GM21786 (cell line): ENCODE results near the gene TP53BP1.
"Not testable (repeated sequence)": the region's sequence is repeated elsewhere in the genome, so short reads cannot be mapped to it uniquely, and the experiment has no call there.

Source experiments
- ATAC-seq: cut with Tn5 transposase; IDR thresholded peaks from one replicate; pipeline ENCODE4 v1.9.1; 2021; ENCODE audit not compliant: unreplicated experiment

TP53BP1 gene, protein sequence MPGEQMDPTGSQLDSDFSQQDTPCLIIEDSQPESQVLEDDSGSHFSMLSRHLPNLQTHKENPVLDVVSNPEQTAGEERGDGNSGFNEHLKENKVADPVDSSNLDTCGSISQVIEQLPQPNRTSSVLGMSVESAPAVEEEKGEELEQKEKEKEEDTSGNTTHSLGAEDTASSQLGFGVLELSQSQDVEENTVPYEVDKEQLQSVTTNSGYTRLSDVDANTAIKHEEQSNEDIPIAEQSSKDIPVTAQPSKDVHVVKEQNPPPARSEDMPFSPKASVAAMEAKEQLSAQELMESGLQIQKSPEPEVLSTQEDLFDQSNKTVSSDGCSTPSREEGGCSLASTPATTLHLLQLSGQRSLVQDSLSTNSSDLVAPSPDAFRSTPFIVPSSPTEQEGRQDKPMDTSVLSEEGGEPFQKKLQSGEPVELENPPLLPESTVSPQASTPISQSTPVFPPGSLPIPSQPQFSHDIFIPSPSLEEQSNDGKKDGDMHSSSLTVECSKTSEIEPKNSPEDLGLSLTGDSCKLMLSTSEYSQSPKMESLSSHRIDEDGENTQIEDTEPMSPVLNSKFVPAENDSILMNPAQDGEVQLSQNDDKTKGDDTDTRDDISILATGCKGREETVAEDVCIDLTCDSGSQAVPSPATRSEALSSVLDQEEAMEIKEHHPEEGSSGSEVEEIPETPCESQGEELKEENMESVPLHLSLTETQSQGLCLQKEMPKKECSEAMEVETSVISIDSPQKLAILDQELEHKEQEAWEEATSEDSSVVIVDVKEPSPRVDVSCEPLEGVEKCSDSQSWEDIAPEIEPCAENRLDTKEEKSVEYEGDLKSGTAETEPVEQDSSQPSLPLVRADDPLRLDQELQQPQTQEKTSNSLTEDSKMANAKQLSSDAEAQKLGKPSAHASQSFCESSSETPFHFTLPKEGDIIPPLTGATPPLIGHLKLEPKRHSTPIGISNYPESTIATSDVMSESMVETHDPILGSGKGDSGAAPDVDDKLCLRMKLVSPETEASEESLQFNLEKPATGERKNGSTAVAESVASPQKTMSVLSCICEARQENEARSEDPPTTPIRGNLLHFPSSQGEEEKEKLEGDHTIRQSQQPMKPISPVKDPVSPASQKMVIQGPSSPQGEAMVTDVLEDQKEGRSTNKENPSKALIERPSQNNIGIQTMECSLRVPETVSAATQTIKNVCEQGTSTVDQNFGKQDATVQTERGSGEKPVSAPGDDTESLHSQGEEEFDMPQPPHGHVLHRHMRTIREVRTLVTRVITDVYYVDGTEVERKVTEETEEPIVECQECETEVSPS (N-terminal part only)

GRCh38 chr15:43492673-43493601 lies at the start of gene TP53BP1:
TSS of gene TP53BP1 (minus strand) at chr15:43493156. CDS start at chr15:43493043, 113 bp downstream.
- ATAC-seq: peak; percentile 99

DNA sequence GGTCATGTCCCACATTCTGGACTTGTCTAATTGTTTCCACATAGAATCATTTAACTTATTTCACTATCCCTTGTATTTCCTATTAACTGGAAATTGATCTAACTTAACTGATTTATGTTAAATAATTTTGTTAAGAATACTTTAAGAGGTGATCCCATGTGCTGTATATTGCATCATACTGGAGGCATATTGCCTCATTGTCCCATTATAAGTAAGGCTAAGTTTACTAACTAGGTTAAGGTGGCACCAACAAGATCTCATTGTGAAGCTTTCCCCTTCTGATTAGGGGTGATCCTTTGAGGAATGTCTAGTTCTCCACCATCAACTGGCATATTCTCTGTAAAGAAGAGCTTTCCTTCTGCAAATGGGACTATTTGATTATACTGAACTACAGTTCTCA lies 48.8 kb upstream of the TP53BP1 start:
- no peak for ATAC-seq

DNA sequence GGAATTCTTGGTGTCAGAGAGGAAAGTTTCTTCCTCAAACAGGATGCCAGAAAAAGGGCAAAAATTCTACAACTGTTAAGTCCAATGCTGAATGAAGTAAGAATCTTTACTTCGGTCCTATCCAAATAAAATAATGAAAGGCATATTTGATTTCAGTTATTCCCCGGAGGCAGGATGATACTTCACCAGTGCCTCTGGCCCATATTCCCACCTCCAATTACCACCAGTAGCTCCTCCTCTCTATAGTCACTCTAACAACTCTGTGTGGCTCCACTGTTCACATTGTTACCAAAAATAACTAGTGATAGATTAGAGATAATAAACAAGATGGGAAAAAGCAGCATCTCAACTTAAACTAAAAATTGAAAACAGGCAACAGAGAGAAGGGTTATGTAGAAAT lies 45.1 kb upstream of the TP53BP1 start:
- ATAC-seq: no peak

DNA sequence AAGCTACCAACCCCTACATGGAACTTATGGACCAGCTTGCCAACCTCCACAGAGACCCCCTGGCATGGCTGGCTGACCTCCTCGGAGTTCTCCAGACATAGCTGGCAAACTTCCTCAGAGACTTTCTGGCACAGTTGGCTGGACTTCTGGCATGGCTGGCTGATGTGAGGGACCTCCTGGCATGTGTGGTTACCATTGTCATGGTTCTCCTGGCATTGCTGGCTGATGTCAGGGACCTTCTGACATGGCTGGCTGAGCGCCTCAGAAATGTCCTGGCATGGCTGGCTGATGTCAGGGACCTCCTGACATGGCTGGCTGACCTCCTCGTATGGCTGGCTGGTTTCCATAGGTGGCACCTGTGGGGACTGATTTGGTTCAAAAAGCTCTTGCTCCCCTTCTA lies 41.9 kb upstream of the TP53BP1 start:
- ATAC-seq: no peak

DNA sequence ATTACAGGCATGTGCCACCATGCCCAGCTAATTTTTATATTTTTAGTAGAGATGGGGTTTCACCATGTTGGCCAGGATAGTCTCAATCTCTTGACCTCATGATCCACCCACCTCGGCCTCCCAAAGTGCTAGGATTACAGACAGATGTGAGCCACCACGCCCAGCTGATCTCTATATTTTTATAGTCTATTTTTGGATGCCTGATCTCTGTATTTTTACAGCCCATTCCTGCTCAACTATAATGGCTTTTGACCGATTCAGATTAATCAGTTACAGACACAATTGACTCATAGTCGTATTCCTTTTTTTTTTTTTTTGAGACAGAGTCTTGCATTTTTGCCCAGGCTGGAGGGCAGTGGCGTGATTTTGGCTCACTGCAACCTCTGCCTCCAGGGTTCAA lies 39.9 kb upstream of the TP53BP1 start:
- not testable (repeated sequence) for ATAC-seq

- no peak for ATAC-seq
Measured at GRCh38 chr15:43531018-43531670, 38.2 kb upstream of the TP53BP1 start.

- ATAC-seq: no peak
Measured at GRCh38 chr15:43529587-43530345, 36.8 kb upstream of the TP53BP1 start.

GRCh38 chr15:43529141-43529540 lies 36.2 kb upstream of the TP53BP1 start:
- ATAC-seq: no peak

DNA sequence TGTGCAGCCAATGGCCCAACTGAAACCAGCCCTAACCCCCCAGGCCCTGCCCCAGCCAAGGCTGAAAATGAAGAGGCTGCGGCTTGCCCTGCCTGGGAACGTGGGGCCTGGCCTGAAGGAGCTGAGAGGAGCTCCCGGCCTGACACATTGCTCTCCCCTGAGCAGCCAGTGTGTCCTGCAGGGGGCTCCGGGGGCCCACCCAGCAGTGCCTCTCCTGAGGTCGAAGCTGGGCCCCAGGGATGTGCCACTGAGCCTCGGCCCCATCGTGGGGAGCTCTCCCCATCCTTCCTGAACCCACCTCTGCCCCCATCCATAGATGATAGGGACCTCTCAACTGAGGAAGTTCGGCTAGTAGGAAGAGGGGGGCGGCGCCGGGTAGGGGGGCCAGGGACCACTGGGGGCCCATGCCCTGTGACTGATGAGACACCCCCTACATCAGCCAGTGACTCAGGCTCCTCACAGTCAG lies 35.6 kb upstream of the TP53BP1 start:
- no peak for ATAC-seq

DNA sequence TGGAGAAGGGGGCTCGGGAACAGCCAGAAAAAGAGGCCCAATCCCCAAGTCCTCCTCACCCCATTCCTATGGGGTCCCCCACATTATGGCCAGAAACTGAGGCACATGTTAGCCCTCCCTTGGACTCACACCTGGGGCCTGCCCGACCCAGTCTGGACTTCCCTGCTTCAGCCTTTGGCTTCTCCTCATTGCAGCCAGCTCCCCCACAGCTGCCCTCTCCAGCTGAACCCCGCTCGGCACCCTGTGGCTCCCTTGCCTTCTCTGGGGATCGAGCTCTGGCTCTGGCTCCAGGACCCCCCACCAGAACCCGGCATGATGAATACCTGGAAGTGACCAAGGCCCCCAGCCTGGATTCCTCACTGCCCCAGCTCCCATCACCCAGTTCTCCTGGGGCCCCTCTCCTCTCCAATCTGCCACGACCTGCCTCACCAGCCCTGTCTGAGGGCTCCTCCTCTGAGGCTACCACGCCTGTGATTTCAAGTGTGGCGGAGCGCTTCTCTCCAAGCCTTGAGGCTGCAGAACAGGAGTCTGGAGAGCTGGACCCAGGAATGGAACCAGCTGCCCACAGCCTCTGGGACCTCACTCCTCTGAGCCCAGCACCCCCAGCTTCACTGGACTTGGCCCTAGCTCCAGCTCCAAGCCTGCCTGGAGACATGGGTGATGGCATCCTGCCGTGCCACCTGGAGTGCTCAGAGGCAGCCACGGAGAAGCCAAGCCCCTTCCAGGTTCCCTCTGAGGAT lies 35.0 kb upstream of the TP53BP1 start:
- ATAC-seq: no peak

DNA sequence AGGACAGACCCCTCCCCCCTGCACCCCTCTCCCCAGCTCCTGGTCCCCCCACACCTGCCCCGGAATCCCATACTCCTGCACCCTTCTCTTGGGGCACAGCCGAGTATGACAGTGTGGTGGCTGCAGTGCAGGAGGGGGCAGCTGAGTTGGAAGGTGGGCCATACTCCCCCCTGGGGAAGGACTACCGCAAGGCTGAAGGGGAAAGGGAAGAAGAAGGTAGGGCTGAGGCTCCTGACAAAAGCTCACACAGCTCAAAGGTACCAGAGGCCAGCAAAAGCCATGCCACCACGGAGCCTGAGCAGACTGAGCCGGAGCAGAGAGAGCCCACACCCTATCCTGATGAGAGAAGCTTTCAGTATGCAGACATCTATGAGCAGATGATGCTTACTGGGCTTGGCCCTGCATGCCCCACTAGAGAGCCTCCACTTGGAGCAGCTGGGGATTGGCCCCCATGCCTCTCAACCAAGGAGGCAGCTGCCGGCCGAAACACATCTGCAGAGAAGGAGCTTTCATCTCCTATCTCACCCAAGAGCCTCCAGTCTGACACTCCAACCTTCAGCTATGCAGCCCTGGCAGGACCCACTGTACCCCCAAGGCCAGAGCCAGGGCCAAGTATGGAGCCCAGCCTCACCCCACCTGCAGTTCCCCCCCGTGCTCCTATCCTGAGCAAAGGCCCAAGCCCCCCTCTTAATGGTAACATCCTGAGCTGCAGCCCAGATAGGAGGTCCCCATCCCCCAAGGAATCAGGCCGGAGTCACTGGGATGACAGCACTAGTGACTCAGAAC lies 34.3 kb upstream of the TP53BP1 start:
- ATAC-seq: no peak

GRCh38 chr15:43526261-43526930 lies 33.4 kb upstream of the TP53BP1 start:
- ATAC-seq: no peak

- ATAC-seq: no peak
Measured at GRCh38 chr15:43525131-43525530, 32.2 kb upstream of the TP53BP1 start.

GRCh38 chr15:43524254-43524845 lies 31.4 kb upstream of the TP53BP1 start:
- no peak for ATAC-seq

DNA sequence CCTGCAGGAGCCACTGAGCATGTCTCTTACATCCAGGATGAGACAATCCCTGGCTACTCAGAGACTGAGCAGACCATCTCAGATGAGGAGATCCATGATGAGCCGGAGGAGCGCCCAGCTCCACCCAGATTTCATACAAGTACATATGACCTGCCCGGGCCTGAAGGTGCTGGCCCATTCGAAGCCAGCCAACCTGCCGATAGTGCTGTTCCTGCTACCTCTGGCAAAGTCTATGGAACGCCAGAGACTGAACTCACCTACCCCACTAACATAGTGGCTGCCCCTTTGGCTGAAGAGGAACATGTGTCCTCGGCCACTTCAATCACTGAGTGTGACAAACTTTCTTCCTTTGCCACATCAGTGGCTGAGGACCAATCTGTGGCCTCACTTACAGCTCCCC lies 30.7 kb upstream of the TP53BP1 start:
- no peak for ATAC-seq

DNA sequence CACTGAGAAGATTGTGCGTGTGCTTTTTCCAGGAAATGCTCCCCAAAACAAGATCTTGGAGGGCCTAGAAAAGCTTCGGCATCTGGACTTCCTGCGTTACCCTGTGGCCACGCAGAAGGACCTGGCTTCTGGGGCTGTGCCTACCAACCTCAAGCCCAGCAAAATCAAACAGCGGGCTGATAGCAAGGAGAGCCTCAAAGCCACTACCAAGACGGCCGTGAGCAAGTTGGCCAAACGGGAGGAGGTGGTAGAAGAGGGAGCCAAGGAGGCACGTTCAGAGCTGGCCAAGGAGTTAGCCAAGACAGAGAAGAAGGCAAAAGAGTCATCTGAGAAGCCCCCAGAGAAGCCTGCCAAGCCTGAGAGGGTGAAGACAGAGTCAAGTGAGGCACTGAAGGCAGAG lies 29.3 kb upstream of the TP53BP1 start:
- ATAC-seq: no peak
